ENCODE results near the gene TRMT11.

DNA sequence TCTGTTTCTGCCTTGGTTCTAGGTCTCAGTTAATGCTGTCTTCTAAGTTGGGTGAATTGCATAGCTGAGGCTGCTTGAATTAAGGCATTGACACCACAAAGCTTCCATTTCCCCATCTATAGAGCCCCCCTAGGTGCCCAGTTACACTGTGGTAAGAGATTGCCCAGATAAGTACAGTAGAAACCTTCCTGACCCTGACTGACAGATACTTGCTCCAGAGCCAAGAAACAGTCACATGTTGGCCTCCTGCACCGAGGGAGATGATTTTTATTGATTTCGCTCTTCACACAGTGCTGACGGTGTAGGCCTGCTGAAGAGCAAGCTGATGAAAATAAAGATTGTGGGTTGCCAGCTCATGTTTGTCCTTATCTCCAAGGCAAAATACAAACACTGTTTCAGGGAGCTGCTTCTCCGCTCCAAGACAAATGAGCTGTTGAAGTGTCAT, 67.9 kb downstream of the TRMT11 start:
- TF ChIP-seq POLR2A (IDR thresholded peaks at IDR 0.05) (no peak), POLR2AphosphoS5 (IDR thresholded peaks at IDR 0.05) (no peak)
- TF ChIP-seq, protein P1, sequence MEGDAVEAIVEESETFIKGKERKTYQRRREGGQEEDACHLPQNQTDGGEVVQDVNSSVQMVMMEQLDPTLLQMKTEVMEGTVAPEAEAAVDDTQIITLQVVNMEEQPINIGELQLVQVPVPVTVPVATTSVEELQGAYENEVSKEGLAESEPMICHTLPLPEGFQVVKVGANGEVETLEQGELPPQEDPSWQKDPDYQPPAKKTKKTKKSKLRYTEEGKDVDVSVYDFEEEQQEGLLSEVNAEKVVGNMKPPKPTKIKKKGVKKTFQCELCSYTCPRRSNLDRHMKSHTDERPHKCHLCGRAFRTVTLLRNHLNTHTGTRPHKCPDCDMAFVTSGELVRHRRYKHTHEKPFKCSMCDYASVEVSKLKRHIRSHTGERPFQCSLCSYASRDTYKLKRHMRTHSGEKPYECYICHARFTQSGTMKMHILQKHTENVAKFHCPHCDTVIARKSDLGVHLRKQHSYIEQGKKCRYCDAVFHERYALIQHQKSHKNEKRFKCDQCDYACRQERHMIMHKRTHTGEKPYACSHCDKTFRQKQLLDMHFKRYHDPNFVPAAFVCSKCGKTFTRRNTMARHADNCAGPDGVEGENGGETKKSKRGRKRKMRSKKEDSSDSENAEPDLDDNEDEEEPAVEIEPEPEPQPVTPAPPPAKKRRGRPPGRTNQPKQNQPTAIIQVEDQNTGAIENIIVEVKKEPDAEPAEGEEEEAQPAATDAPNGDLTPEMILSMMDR (IDR thresholded peaks at IDR 0.05 in 8 of 11, conservative IDR thresholded peaks at IDR 0.05 in 3 of 11), result no peak

All from spleen (tissue), 7 donors.